CD4-positive, alpha-beta T cell treated with Interleukin-4 for 1 hour (primary cell): ENCODE data around the gene PIP5K1B.
"Not testable (repeated sequence)": the region's sequence is repeated elsewhere in the genome, so short reads cannot be mapped to it uniquely, and the experiment has no call there.

Source experiments
- DNase-seq, 2 donors: peaks; one replicate each; pipeline ENCODE4 v3.0.0-alpha.2; 2020 to 2022

The PIP5K1B gene

GRCh38 chr9:68966496-68966944 is 261.5 kb downstream of the PIP5K1B start:
- DNase-seq, result no peak

- DNase-seq, result no peak
Measured at GRCh38 chr9:68967800-68968199, 262.8 kb downstream of the PIP5K1B start.

- DNase-seq, result no peak
Measured at GRCh38 chr9:68969538-68969937, 264.5 kb downstream of the PIP5K1B start.

GRCh38 chr9:68970151-68970550 is 265.1 kb downstream of the PIP5K1B start:
- DNase-seq, result no peak

- no peak for DNase-seq
Measured at GRCh38 chr9:68973619-68974018, 268.6 kb downstream of the PIP5K1B start.

GRCh38 chr9:68974431-68974830 is 269.4 kb downstream of the PIP5K1B start:
- DNase-seq, result no peak

- no peak for DNase-seq
Measured at GRCh38 chr9:68974901-68975300, 269.9 kb downstream of the PIP5K1B start.

GRCh38 chr9:68975365-68976043 is 270.5 kb downstream of the PIP5K1B start:
- DNase-seq, result no peak

GRCh38 chr9:68978066-68978465 is 273.0 kb downstream of the PIP5K1B start:
- DNase-seq, result peak in 1 of 2 donors; percentile 34

- DNase-seq, result no peak
Measured at GRCh38 chr9:68978501-68978900, 273.5 kb downstream of the PIP5K1B start.

GRCh38 chr9:68979538-68980314 is 274.7 kb downstream of the PIP5K1B start:
- DNase-seq, result no peak

GRCh38 chr9:68980341-68980914 is 275.4 kb downstream of the PIP5K1B start:
- no peak for DNase-seq

GRCh38 chr9:68981789-68982188 is 276.7 kb downstream of the PIP5K1B start:
- no peak for DNase-seq

- no peak for DNase-seq
Measured at GRCh38 chr9:68983008-68983411, 278.0 kb downstream of the PIP5K1B start.

- no peak for DNase-seq
Measured at GRCh38 chr9:68983522-68984424, 278.7 kb downstream of the PIP5K1B start.

- not testable (repeated sequence) for DNase-seq
Measured at GRCh38 chr9:68986949-68987348, 281.9 kb downstream of the PIP5K1B start.

- no peak for DNase-seq
Measured at GRCh38 chr9:68991457-68991856, 286.4 kb downstream of the PIP5K1B start.

GRCh38 chr9:68995776-68996175 is 290.7 kb downstream of the PIP5K1B start:
- DNase-seq, result no peak

- DNase-seq, result peak in 1 of 2 donors; percentile 23
Measured at GRCh38 chr9:68996462-68996861, 291.4 kb downstream of the PIP5K1B start.

GRCh38 chr9:68997666-68998065 is 292.6 kb downstream of the PIP5K1B start:
- no peak for DNase-seq

- DNase-seq, result no peak
Measured at GRCh38 chr9:68998385-68998784, 293.3 kb downstream of the PIP5K1B start.

GRCh38 chr9:68998812-68999211 is 293.8 kb downstream of the PIP5K1B start:
- DNase-seq, result no peak
